Activated CD4-positive, alpha-beta memory T cell treated with anti-CD3 and anti-CD28 coated beads, Interleukin-2, amount 10 ng/mL, durations not matched to agents 7 days and 5 days (primary cell): Measurements from ENCODE around the gene SPON1. TPM values are rescaled to one million over a fixed set of nuclear protein-coding genes. Genes with fewer than 3 reads are reported as not detected.
"Not testable (repeated sequence)": the region's sequence is repeated elsewhere in the genome, so short reads cannot be mapped to it uniquely, and the experiment has no call there.

Experiments used
- CTCF ChIA-PET: fragments of 350-600 bp; sonication (Branson Sonifier 250); formaldehyde crosslinking; loops from one replicate; lab custom pipeline; 2021; ENCODE audit warnings: antibody characterized with exemption, inconsistent platforms; lab: Charles Lee
- POLR2A ChIA-PET: fragments of 350-600 bp; sonication (Branson Sonifier 250); formaldehyde crosslinking; loops from one replicate; lab custom pipeline; 2021; ENCODE audit warnings: antibody characterized with exemption; lab: Charles Lee
- DNase-seq: peaks from one replicate; pipeline ENCODE4 v3.0.0-alpha.2; 2020
- H3K27ac Mint-ChIP-seq: one replicate; pipeline ENCODE4 v1.8.0; 2021; ENCODE audit warnings: mild to moderate bottlenecking, mixed read lengths
- H3K27me3 Mint-ChIP-seq: one replicate; pipeline ENCODE4 v1.8.0; 2021; ENCODE audit warnings: mixed read lengths
- H3K36me3 Mint-ChIP-seq: one replicate; pipeline ENCODE4 v1.8.0; 2021; ENCODE audit warnings: low read depth, mixed read lengths
- H3K4me1 Mint-ChIP-seq: one replicate; pipeline ENCODE4 v1.8.0; 2021; ENCODE audit warnings: mixed read lengths
- H3K4me3 Mint-ChIP-seq: one replicate; pipeline ENCODE4 v1.8.0; 2021; ENCODE audit warnings: mild to moderate bottlenecking, mixed read lengths
- H3K9me3 Mint-ChIP-seq: one replicate; pipeline ENCODE4 v1.8.0; 2021; ENCODE audit warnings: mixed read lengths
- total RNA-seq, 2 experiments: library from RNA; stranded (reverse); gene quantifications; one replicate each; pipeline ENCODE4 v1.2.3, GENCODE V29; 2021

The SPON1 gene
- total RNA-seq, 2 experiments from 2014 or later = 0.45 to 0.68 TPM

- POLR2A ChIA-PET = no interaction called here
- Mint-ChIP-seq H3K4me3 (no peak overlapping the region), H3K4me1 (no peaks in the 10 kb centered on the region), H3K27me3 (peaks cover 4% of the 10 kb centered on the region), H3K27ac (no peak overlapping the region), H3K36me3 (no peaks in the 10 kb centered on the region), H3K9me3 (no peaks in the 10 kb centered on the region)
- DNase-seq = no peak
- CTCF ChIA-PET = no interaction called here
Measured at GRCh38 chr11:14029971-14030920, 67.7 kb downstream of the SPON1 start.

- H3K36me3 Mint-ChIP-seq, H3K9me3 Mint-ChIP-seq, POLR2A ChIA-PET, H3K27ac Mint-ChIP-seq, H3K4me3 Mint-ChIP-seq, DNase-seq, H3K4me1 Mint-ChIP-seq, H3K27me3 Mint-ChIP-seq: not testable (repeated sequence)
- CTCF ChIA-PET = interaction anchor here (1.7 kb wide), 1 partner anchor 548 kb away, joined by 4 read pairs; no protein-coding TSS in a partner anchor
Measured at GRCh38 chr11:14035526-14035925, 73.0 kb downstream of the SPON1 start.

GRCh38 chr11:14036469-14036868, 73.9 kb downstream of the SPON1 start:
- H3K27ac Mint-ChIP-seq = no peak overlapping the region
- ChIA-PET CTCF (interaction anchor here (1.7 kb wide), 1 partner anchor 549 kb away, joined by 4 read pairs; no protein-coding TSS in a partner anchor), POLR2A (no interaction called here)
- no peak overlapping the region for H3K4me3 Mint-ChIP-seq
- DNase-seq = no peak
- H3K36me3 Mint-ChIP-seq = no peaks in the 10 kb centered on the region
- H3K27me3 Mint-ChIP-seq = peaks cover 2% of the 10 kb centered on the region
- no peaks in the 10 kb centered on the region for H3K9me3 Mint-ChIP-seq
- no peaks in the 10 kb centered on the region for H3K4me1 Mint-ChIP-seq

GRCh38 chr11:14041040-14041439, 78.5 kb downstream of the SPON1 start:
- Mint-ChIP-seq H3K9me3 (no peaks in the 10 kb centered on the region), H3K4me1 (no peaks in the 10 kb centered on the region), H3K27me3 (peaks cover 2% of the 10 kb centered on the region), H3K4me3 (no peak overlapping the region), H3K27ac (no peak overlapping the region), H3K36me3 (no peaks in the 10 kb centered on the region)
- POLR2A ChIA-PET = no interaction called here
- CTCF ChIA-PET = no interaction called here
- DNase-seq = no peak

- no peaks in the 10 kb centered on the region for H3K36me3 Mint-ChIP-seq
- POLR2A ChIA-PET = no interaction called here
- H3K4me3 Mint-ChIP-seq = no peak overlapping the region
- H3K27ac Mint-ChIP-seq = no peak overlapping the region
- H3K9me3 Mint-ChIP-seq = no peaks in the 10 kb centered on the region
- H3K4me1 Mint-ChIP-seq = no peaks in the 10 kb centered on the region
- DNase-seq = no peak
- CTCF ChIA-PET = no interaction called here
- H3K27me3 Mint-ChIP-seq = peaks cover 2% of the 10 kb centered on the region
Measured at GRCh38 chr11:14041565-14041964, 79.0 kb downstream of the SPON1 start.

DNA sequence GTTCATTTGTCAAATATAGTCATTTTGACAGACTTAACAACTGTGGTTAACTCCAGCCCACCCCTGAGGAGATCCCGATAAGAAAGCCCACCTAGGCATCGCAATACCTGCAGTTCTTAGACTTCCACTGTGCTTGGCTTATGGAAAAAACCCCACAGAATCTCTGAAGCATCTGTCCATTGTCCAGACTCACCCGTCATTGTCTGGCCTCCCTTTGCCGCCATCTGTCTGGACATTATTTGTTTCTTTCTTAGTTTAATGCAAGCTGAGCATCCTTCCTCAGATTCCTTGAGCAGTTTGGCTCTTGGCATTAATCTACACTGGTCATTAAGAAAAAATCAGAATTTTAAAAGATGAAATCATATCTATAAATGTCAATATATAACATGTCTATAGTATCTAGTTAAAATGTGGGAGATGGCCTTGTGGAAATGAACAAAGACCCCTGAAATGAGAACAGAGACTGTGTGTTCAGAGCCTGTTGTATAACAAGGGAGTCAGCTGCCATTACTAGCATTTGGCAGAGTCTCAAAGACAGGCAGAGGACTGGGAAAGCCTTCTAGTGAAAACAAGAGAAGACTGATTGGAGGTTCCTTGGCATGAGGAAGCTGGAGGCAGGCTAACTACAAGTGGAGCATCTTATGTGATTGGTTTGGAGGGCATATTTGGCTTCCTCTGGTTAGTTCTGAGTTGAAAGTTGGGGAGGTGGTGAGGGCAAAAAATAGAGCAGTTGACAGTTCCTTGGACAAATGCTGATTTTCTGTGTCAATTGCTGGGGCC, 80.4 kb downstream of the SPON1 start:
- POLR2A ChIA-PET = no interaction called here
- Mint-ChIP-seq H3K4me1 (no peaks in the 10 kb centered on the region), H3K4me3 (no peak overlapping the region), H3K36me3 (no peaks in the 10 kb centered on the region), H3K9me3 (no peaks in the 10 kb centered on the region), H3K27me3 (peaks cover 2% of the 10 kb centered on the region), H3K27ac (no peak overlapping the region)
- DNase-seq = no peak
- CTCF ChIA-PET = no interaction called here

GRCh38 chr11:14044916-14045315, 82.4 kb downstream of the SPON1 start:
- H3K36me3 Mint-ChIP-seq = no peaks in the 10 kb centered on the region
- no peak overlapping the region for H3K27ac Mint-ChIP-seq
- no peak for DNase-seq
- no peaks in the 10 kb centered on the region for H3K9me3 Mint-ChIP-seq
- H3K27me3 Mint-ChIP-seq = peaks cover 7% of the 10 kb centered on the region
- ChIA-PET POLR2A (no interaction called here), CTCF (no interaction called here)
- H3K4me3 Mint-ChIP-seq = no peak overlapping the region
- no peaks in the 10 kb centered on the region for H3K4me1 Mint-ChIP-seq

DNA sequence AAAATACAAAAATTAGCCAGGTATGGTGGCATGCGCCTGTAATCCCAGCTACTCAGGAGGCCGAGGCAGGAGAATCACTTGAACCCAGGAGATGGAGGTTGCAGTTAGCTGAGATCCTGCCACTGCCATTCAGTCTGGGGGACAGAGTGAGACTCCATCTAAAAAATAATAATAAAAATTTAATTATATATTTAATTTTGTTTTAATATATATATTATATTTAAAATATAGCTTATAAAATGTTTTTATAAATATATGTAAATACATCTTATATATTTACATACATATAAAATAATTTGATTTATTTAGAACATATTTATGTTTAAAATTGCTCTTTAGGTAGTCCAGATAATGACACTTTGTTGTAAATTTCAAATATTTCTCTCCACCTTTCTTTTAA, 82.9 kb downstream of the SPON1 start:
- Mint-ChIP-seq H3K36me3 (no peaks in the 10 kb centered on the region), H3K9me3 (no peaks in the 10 kb centered on the region), H3K4me1 (no peaks in the 10 kb centered on the region), H3K4me3 (no peak overlapping the region), H3K27me3 (peaks cover 7% of the 10 kb centered on the region), H3K27ac (no peak overlapping the region)
- ChIA-PET POLR2A (no interaction called here), CTCF (no interaction called here)
- no peak for DNase-seq

GRCh38 chr11:14052198-14052597, 89.7 kb downstream of the SPON1 start:
- no peaks in the 10 kb centered on the region for H3K36me3 Mint-ChIP-seq
- ChIA-PET CTCF (no interaction called here), POLR2A (no interaction called here)
- peaks cover 4% of the 10 kb centered on the region for H3K27me3 Mint-ChIP-seq
- H3K27ac Mint-ChIP-seq = no peak overlapping the region
- DNase-seq = no peak
- H3K4me3 Mint-ChIP-seq = no peak overlapping the region
- peaks cover 4% of the 10 kb centered on the region for H3K4me1 Mint-ChIP-seq
- H3K9me3 Mint-ChIP-seq = no peaks in the 10 kb centered on the region

DNA sequence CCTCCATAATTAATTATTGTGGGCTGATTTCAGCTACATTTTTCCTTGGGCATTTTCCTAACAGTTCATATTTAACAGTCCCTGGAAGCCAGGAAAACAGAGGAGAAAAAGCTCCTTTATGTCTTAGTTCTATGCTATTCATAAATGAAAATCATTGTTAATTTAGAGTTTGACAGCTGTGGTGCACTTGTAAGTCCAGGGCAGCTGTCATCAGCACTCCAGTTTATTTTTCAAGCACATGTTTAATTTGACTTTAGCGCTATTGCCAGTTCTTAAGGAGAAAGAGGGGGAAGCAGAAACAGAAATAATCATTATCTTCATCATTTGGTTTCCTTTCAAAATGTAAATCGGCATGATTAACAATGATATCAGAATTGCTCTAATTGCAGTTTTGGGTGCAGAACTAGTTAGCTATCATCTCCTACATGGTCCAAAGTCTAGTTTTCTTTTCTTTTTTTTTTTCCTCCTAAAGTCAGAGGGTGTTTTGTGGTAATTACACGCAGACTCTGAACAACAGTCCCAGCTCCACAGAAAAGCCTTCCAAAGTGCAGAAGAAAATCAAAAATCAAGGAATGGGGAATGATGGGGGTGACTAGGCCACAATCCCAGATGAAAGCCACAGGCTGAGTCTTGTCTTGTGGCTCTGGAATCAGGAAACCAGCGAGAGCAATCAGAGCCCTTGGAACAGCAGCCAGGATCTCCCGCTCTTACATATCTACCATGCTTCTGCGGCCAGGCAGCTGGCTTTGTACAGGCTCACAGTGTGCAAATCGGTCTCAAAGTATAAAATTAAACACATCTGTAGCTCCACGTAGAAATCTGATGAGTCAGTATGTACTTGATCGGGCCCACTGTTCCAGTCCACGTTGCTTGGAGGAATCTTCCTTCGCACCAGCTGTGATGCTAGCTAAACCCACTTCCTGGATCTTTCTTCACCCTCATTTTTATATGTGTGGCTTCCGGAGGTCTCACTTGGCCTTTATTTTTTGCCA, 91.9 kb downstream of the SPON1 start:
- no peak for DNase-seq
- H3K27ac Mint-ChIP-seq = no peak overlapping the region
- H3K4me1 Mint-ChIP-seq = peaks cover 4% of the 10 kb centered on the region
- no peaks in the 10 kb centered on the region for H3K27me3 Mint-ChIP-seq
- POLR2A ChIA-PET = no interaction called here
- no peaks in the 10 kb centered on the region for H3K9me3 Mint-ChIP-seq
- H3K4me3 Mint-ChIP-seq = no peak overlapping the region
- no peaks in the 10 kb centered on the region for H3K36me3 Mint-ChIP-seq
- CTCF ChIA-PET = no interaction called here

GRCh38 chr11:14055936-14056335, 93.4 kb downstream of the SPON1 start:
- Mint-ChIP-seq H3K27me3 (no peaks in the 10 kb centered on the region), H3K4me3 (no peak overlapping the region), H3K4me1 (peaks cover 4% of the 10 kb centered on the region), H3K36me3 (no peaks in the 10 kb centered on the region), H3K9me3 (no peaks in the 10 kb centered on the region), H3K27ac (no peak overlapping the region)
- ChIA-PET CTCF (no interaction called here), POLR2A (no interaction called here)
- DNase-seq = no peak

GRCh38 chr11:14058061-14058460, 95.5 kb downstream of the SPON1 start:
- no peaks in the 10 kb centered on the region for H3K36me3 Mint-ChIP-seq
- POLR2A ChIA-PET = no interaction called here
- no peak for DNase-seq
- H3K4me3 Mint-ChIP-seq = no peak overlapping the region
- CTCF ChIA-PET = no interaction called here
- H3K4me1 Mint-ChIP-seq = peaks cover 4% of the 10 kb centered on the region
- no peak overlapping the region for H3K27ac Mint-ChIP-seq
- no peaks in the 10 kb centered on the region for H3K9me3 Mint-ChIP-seq
- no peaks in the 10 kb centered on the region for H3K27me3 Mint-ChIP-seq
